ENCODE data around the gene RTKN2.

RTKN2 gene

GRCh38 chr10:62148155-62148554, 120.5 kb downstream of the RTKN2 start:
- Histone ChIP-seq H3K27me3 (no peaks in the 10 kb centered on the region), H3K4me3 (no peak overlapping the region), H3K4me2 (no peak overlapping the region), H3K4me1 (peaks cover 11% of the 10 kb centered on the region; the same call in 1 of the 2 replicates), H3K27ac (no peak overlapping the region), H4K20me1 (no peaks in the 10 kb centered on the region), H3K36me3 (no peaks in the 10 kb centered on the region), H3K9ac (no peak overlapping the region), H3K9me3 (peaks cover 26% of the 10 kb centered on the region)
- no peak for TF ChIP-seq Cebpa-rat (IDR thresholded peaks at IDR 0.05)

GRCh38 chr10:62147425-62147824, 121.2 kb downstream of the RTKN2 start:
- Histone ChIP-seq H3K4me1 (peaks cover 11% of the 10 kb centered on the region; the same call in 1 of the 2 replicates), H3K4me3 (no peak overlapping the region), H3K4me2 (no peak overlapping the region), H3K27me3 (no peaks in the 10 kb centered on the region), H3K9me3 (peaks cover 33% of the 10 kb centered on the region), H3K36me3 (no peaks in the 10 kb centered on the region), H4K20me1 (no peaks in the 10 kb centered on the region), H3K9ac (no peak overlapping the region), H3K27ac (no peak overlapping the region)
- no peak for TF ChIP-seq Cebpa-rat (IDR thresholded peaks at IDR 0.05)

GRCh38 chr10:62136931-62137330, 131.7 kb downstream of the RTKN2 start:
- no peak overlapping the region for H3K4me2 ChIP-seq
- no peaks in the 10 kb centered on the region for H3K36me3 ChIP-seq
- H3K4me3 ChIP-seq: no peak overlapping the region
- TF ChIP-seq Cebpa-rat (IDR thresholded peaks at IDR 0.05): no peak
- H4K20me1 ChIP-seq: no peaks in the 10 kb centered on the region
- H3K9me3 ChIP-seq: peaks cover 17% of the 10 kb centered on the region
- H3K27ac ChIP-seq: no peak overlapping the region
- H3K27me3 ChIP-seq: no peaks in the 10 kb centered on the region
- H3K4me1 ChIP-seq: no peaks in the 10 kb centered on the region
- H3K9ac ChIP-seq: no peak overlapping the region

GRCh38 chr10:62133618-62134017, 135.0 kb downstream of the RTKN2 start:
- H3K4me2 ChIP-seq: no peak overlapping the region

More at GRCh38 chr10:62133618-62134017, 135.0 kb downstream of the RTKN2 start:
- peaks cover 21% of the 10 kb centered on the region for H3K9me3 ChIP-seq
- H3K27me3 ChIP-seq: no peaks in the 10 kb centered on the region
- H4K20me1 ChIP-seq: no peaks in the 10 kb centered on the region
- no peaks in the 10 kb centered on the region for H3K4me1 ChIP-seq
- H3K9ac ChIP-seq: no peak overlapping the region
- no peaks in the 10 kb centered on the region for H3K36me3 ChIP-seq
- no peak overlapping the region for H3K27ac ChIP-seq
- TF ChIP-seq Cebpa-rat (IDR thresholded peaks at IDR 0.05): no peak
- H3K4me3 ChIP-seq: no peak overlapping the region
